Thyroid gland (tissue), 4 donors: ENCODE results near the gene CAMP.

Source experiments
- CTCF ChIP-seq, 6 experiments: fragments of 200-600 bp in 3 of 6; fragments of 450-650 bp in 3 of 6; sonication (generic) in 3 of 6; IDR thresholded peaks; one replicate each; pipeline ENCODE4 v1.5.1; 2016 to 2019; ENCODE audit warnings: antibody characterized with exemption in 6 of 6, mild to moderate bottlenecking in 2 of 6, inconsistent platforms in 1 of 6, moderate library complexity in 1 of 6
- POLR2A ChIP-seq, 2 donors: fragments of 450-650 bp; IDR thresholded peaks; one replicate each; pipeline ENCODE4 v1.6.1; 2017; ENCODE audit warnings: antibody characterized with exemption in 2 of 2, mild to moderate bottlenecking in 2 of 2, moderate library complexity in 1 of 2

DNA sequence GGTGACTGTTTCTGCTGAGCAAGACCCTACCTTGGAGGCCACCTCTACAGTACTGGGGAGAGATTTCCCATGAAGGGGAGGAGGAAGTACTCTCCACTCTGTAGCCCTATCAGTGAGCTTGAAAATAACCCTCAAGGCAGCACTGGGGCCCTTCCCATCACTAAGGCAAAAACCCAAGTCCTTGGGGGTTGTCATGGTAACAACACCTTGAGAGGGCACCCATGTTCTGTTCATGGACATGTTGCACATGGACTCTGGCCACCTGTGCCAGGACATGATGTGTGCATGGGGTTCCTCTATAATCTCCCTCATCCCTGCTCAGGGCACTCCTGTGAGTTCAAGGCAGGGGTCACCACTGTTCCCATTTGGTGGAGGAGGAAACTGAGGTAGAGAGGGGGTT is 24.2 kb upstream of the CAMP start:
- TF ChIP-seq POLR2A (IDR thresholded peaks at IDR 0.05) = no peak
- no peak for TF ChIP-seq CTCF (IDR thresholded peaks at IDR 0.05)
